PC-9 (cell line): ENCODE data around the gene ITGA3.

Source experiments
- EZH2 ChIP-seq: fragments of 200-600 bp; sonication (generic); IDR thresholded peaks from 2 replicates; pipeline ENCODE4 v1.8.0; 2017; ENCODE audit warnings: antibody characterized with exemption, low read depth
- TF ChIP-seq, protein P1 (sequence below): fragments of 200-600 bp; sonication (generic); conservative IDR thresholded peaks from 2 replicates; pipeline ENCODE4 v1.6.1; 2017; ENCODE audit warnings: mixed run types, antibody characterized with exemption, mild to moderate bottlenecking, moderate library complexity

DNA sequence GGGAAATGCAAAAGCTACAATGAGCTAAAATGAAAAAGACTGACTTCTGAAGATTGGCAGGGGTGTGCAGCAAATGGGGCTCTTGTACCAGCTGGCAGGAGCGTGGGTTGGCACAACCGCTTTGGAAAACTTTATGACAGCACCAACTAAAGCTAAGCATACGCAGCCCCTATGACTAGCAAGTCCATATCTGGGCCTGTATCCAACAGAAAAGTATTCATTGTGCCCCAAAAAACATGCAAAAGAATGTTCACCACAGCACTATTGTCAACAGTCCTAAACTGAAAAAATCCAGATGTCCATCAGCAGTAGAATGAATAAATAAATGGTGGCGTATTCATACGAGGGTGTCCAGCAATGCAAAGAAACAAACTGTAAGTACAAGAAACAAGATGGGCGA, 22.6 kb upstream of the ITGA3 start:
- TF ChIP-seq, protein P1, sequence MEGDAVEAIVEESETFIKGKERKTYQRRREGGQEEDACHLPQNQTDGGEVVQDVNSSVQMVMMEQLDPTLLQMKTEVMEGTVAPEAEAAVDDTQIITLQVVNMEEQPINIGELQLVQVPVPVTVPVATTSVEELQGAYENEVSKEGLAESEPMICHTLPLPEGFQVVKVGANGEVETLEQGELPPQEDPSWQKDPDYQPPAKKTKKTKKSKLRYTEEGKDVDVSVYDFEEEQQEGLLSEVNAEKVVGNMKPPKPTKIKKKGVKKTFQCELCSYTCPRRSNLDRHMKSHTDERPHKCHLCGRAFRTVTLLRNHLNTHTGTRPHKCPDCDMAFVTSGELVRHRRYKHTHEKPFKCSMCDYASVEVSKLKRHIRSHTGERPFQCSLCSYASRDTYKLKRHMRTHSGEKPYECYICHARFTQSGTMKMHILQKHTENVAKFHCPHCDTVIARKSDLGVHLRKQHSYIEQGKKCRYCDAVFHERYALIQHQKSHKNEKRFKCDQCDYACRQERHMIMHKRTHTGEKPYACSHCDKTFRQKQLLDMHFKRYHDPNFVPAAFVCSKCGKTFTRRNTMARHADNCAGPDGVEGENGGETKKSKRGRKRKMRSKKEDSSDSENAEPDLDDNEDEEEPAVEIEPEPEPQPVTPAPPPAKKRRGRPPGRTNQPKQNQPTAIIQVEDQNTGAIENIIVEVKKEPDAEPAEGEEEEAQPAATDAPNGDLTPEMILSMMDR, result no peak
- TF ChIP-seq EZH2, result no peak
